ENCODE data around the gene SLC39A5.

SLC39A5 gene

DNA sequence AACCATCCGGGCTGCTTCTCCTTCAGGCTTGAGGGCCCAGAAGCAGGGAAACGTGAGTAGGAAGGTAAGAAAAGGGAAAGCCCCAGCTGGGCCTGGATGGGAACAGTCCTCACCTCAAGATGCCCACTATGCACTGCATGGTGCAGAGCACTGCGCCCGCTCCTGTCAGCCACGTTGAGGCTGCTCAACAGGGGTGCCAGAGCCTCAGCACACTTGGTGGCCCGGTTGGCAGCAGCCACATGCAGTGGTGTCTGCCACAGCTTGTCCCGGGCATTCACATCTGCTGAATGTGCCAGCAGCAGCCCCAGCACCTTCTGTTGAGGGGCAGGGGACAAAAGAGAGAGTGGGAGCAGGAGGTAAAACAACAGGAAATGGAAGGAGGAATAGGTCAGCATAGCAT lies 25.8 kb downstream of the SLC39A5 start:
- no peak overlapping the region for H3K4me3 ChIP-seq (ENCODE audit: control insufficient read depth, low read depth, low read length)
- DNase-seq (ENCODE audit: low read depth): no peak
- TF ChIP-seq, protein P1, sequence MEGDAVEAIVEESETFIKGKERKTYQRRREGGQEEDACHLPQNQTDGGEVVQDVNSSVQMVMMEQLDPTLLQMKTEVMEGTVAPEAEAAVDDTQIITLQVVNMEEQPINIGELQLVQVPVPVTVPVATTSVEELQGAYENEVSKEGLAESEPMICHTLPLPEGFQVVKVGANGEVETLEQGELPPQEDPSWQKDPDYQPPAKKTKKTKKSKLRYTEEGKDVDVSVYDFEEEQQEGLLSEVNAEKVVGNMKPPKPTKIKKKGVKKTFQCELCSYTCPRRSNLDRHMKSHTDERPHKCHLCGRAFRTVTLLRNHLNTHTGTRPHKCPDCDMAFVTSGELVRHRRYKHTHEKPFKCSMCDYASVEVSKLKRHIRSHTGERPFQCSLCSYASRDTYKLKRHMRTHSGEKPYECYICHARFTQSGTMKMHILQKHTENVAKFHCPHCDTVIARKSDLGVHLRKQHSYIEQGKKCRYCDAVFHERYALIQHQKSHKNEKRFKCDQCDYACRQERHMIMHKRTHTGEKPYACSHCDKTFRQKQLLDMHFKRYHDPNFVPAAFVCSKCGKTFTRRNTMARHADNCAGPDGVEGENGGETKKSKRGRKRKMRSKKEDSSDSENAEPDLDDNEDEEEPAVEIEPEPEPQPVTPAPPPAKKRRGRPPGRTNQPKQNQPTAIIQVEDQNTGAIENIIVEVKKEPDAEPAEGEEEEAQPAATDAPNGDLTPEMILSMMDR (conservative IDR thresholded peaks at IDR 0.05; ENCODE audit: control insufficient read depth, insufficient read depth, low read depth, low read length): no peak

DNA sequence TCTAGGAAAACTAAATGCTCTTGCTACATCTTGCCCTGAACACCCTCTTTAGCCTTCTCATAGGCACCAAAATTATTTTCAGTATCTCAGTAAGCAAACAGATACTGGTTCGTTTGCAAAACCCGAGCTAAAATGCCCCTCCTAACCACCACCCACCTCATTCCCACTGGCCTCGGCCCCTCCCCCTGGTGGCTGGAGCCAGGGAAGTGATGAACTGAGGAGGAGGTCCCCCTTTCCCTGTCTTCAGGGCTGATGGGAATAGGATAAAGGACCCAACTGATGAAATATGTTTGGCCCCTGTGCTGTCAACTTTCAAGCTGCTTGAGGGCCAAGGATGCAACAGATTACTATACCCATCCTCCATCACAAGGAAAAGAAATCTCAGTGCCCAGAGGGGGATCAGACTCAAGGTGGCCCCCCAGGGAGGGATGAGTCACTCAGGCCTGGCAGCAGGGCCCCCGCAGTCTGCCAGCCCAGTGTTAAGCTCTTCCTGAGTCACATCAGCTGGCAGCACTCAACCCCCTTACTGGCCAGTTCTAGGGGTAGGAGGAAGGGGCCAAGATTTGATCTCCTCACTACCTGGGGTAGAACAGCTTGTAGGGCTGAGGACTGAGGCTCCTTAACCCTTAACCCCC lies 26.6 kb downstream of the SLC39A5 start:
- peak; percentile 67 for DNase-seq (ENCODE audit: low read depth)
- TF ChIP-seq, protein P1 (conservative IDR thresholded peaks at IDR 0.05; ENCODE audit: control insufficient read depth, insufficient read depth, low read depth, low read length): peak; percentile 9
- H3K4me3 ChIP-seq (ENCODE audit: control insufficient read depth, low read depth, low read length): peak overlapping the region; percentile 84

DNA sequence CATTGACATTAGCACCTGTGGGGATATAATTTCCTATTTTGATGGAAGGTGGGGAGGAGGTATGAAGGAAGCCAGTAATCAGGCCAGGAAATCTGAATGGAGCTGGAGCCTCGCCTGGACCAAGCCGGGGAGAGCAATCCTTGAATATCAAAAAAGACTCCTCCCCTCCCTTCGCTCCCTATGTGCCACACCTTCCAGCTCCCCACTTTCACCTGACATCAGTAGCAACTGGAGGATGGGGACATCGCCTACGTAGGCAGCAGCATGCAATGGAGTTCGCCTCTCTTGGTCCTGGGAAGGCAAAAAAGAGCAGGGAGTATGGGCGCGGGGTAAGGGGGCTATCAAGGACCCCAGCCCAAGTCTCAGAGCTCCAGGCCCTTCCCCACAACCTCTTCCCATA lies 27.2 kb downstream of the SLC39A5 start:
- H3K4me3 ChIP-seq (ENCODE audit: control insufficient read depth, low read depth, low read length): peak overlapping the region; percentile 84
- TF ChIP-seq, protein P1 (conservative IDR thresholded peaks at IDR 0.05; ENCODE audit: control insufficient read depth, insufficient read depth, low read depth, low read length): no peak
- DNase-seq (ENCODE audit: low read depth): no peak

DNA sequence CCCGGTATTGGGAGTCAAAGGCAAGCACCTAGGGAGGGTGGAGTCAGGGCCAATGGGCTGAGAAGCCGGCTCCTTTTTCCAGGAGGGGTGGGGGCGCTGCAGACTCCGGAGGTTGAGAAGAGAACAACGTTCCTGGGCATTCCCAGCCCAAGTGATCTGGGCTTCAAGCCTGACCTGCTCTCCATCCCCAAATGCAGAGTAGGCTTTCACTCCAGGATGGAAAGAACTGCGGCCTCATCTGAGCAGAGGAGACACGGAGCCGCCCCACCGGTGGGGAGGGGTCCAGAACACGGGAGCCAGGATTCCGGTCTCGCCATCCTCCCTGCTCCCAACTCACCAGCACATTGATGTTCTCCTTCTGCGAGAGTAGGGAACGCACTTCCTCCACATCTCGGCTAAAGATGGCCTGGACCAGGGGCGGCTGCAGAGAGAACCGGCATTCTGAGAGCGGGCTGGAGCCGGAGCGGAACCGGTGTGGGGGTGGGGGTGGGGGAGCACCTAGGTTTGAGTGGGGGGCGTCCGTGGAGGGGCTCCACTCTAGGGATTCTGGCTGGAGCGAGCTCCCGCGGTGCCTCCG lies 27.7 kb downstream of the SLC39A5 start:
- DNase-seq (ENCODE audit: low read depth): peak; percentile 20
- peak overlapping the region; percentile 84 for H3K4me3 ChIP-seq (ENCODE audit: control insufficient read depth, low read depth, low read length)
- TF ChIP-seq, protein P1 (conservative IDR thresholded peaks at IDR 0.05; ENCODE audit: control insufficient read depth, insufficient read depth, low read depth, low read length): no peak

DNA sequence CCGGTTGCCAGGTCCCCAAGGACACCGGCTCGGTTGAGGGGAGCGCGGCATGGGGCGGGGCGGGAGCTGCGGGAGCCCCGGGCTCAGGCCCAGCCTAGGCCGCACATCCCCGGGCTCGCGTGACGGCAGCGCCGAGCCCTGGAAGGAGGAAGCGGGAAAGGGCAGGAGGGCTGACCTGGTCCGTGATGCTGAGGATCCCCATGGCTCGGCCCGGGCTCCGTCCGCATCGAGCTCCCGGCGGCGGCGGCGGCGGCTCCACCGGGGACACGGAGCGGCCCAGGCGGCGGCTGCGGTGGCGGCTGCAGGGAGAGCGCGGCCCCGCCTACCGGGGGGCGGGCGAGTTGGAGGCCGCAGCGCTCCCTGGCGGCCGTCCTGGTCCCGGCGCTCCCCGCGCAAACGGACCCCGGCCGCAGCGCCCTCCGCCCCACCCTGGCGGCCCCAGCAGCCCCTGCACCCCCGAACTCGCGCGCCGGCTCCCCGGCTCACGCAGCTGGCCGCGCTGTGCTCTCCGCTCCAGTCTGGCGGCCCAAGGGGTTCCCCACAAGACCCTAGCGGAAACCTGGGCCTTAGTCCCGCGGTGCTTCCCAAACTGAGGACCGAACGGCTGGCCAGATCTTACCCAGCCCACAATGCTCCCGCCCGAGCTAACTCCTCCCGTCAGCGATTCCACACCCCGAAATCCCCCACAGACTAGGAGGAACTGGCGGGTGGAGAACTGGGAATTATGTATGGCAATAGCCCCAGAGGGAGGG lies 28.4 kb downstream of the SLC39A5 start, which contains the start of gene ANKRD52:
Gene ANKRD52 (minus strand): TSS at position 317 of the 752 bp plus-strand sequence. CDS start 115 bp downstream, at position 202.
- H3K4me3 ChIP-seq (ENCODE audit: control insufficient read depth, low read depth, low read length): peak within 1 kb of the TSS; percentile 84
- TF ChIP-seq, protein P1 (conservative IDR thresholded peaks at IDR 0.05; ENCODE audit: control insufficient read depth, insufficient read depth, low read depth, low read length): no peak
- peak; percentile 72 for DNase-seq (ENCODE audit: low read depth)

DNA sequence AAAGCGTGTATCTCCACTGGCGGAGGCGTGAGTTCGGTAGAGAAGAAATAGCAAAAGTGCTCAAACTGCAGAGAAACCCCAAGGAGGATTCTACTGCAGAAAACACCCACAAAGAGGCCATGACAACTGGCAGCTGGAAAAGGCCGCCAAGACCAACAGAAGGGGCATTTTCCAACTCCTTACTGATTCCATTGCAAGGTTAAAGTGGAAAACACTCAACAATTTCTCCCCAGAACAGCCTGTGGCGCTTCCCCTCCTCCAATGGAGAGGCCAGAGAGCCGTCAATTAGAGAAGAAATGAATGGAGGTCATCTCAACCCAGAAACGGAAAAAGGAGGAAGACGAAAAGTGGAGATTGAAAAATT lies 29.0 kb downstream of the SLC39A5 start:
- DNase-seq (ENCODE audit: low read depth): no peak
- TF ChIP-seq, protein P1 (conservative IDR thresholded peaks at IDR 0.05; ENCODE audit: control insufficient read depth, insufficient read depth, low read depth, low read length): no peak
- peak overlapping the region; percentile 59 for H3K4me3 ChIP-seq (ENCODE audit: control insufficient read depth, low read depth, low read length)

Data from fibroblast of mammary gland (primary cell).